HL-60 (cell line): Measurements from ENCODE around the gene HS1BP3.

Experiments used
- CTCF ChIP-seq: IDR thresholded peaks from one replicate; pipeline ENCODE4 v1.5.1; 2011; ENCODE audit warnings: low read length, control low read depth, inconsistent platforms; ENCODE audit not compliant: insufficient read depth
- GABPA ChIP-seq: IDR thresholded peaks from 2 replicates; pipeline ENCODE4 v1.6.1; 2012; ENCODE audit warnings: low read depth
- POLR2AphosphoS5 ChIP-seq: IDR thresholded peaks from 2 replicates; pipeline ENCODE4 v1.6.1; 2012; ENCODE audit warnings: low read depth
- REST ChIP-seq: IDR thresholded peaks from 2 replicates; pipeline ENCODE4 v1.6.1; 2012; ENCODE audit warnings: low read depth; ENCODE audit not compliant: insufficient replicate concordance
- SPI1 ChIP-seq: IDR thresholded peaks from 2 replicates; pipeline ENCODE4 v1.6.1; 2012; ENCODE audit warnings: low read depth, mild to moderate bottlenecking, borderline replicate concordance

- TF ChIP-seq CTCF = no peak
- TF ChIP-seq POLR2AphosphoS5 = no peak
- no peak for TF ChIP-seq SPI1
- TF ChIP-seq REST = no peak
- no peak for TF ChIP-seq GABPA
These were observed 16.3 kb downstream of the HS1BP3 start for GRCh38 chr2:20634507-20635112.
